ENCODE results near the gene HSFX3.
"Not testable (repeated sequence)": the region's sequence is repeated elsewhere in the genome, so short reads cannot be mapped to it uniquely, and the experiment has no call there.

HSFX3 gene

DNA sequence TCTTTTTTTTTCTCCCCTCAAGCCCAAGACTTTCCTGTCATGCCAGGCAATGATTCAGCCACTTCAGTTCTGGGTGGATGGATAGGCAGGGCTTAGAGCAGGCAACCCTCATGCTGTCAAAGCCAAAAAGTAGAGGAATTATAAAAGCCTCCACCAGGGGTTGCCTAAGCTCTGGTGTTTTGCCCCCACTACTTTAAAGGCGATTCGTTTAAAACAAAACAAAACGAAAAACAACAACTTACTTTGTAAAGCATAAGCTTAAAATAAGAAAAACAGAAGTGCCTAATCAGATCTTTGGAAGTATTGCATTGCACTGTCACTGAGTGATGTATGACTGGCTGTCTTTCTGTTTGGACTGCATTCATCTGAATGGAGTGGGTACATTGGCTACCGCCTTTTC lies 39.3 kb downstream of the HSFX3 start:
- FAIRE-seq, result no peak
- TF ChIP-seq POLR2A (IDR thresholded peaks at IDR 0.05; ENCODE audit: low read depth, low read length) (no peak), PAX5 (IDR thresholded peaks at IDR 0.05; ENCODE audit: insufficient read depth, low read length, severe bottlenecking) (no peak), POU2F2 (IDR thresholded peaks at IDR 0.05; ENCODE audit: low read depth, low read length) (no peak), POLR2AphosphoS5 (IDR thresholded peaks at IDR 0.05; ENCODE audit: low read depth, low read length) (no peak), TAF1 (IDR thresholded peaks at IDR 0.05; ENCODE audit: low read depth, low read length) (no peak), SPI1 (IDR thresholded peaks at IDR 0.05; ENCODE audit: low read depth, low read length) (no peak)
- no peak for DNase-seq (ENCODE audit: insufficient read length, low spot score)

DNA sequence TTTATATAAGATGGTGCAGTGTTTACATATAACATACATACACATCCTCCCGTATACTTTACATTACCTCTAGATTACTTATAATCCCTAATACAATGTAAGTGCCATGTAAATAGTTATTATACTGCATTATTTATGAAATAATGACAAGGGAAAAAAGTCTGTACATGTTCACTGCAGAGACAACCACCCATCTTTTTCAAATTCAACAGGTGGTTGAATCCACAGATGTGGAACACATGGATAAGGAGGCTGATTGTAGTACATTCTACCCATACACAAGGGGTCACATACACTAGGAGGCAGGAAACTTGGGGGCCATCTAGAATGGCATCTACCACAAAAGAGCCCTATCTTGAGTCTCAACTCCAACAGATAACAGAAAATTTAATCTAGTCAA lies 41.3 kb downstream of the HSFX3 start:
- DNase-seq (ENCODE audit: insufficient read length, low spot score), result no peak
- no peak for TF ChIP-seq TAF1 (IDR thresholded peaks at IDR 0.05; ENCODE audit: low read depth, low read length)
- TF ChIP-seq POU2F2 (IDR thresholded peaks at IDR 0.05; ENCODE audit: low read depth, low read length), result no peak
- no peak for TF ChIP-seq SPI1 (IDR thresholded peaks at IDR 0.05; ENCODE audit: low read depth, low read length)
- TF ChIP-seq POLR2A (IDR thresholded peaks at IDR 0.05; ENCODE audit: low read depth, low read length), result no peak
- no peak for TF ChIP-seq POLR2AphosphoS5 (IDR thresholded peaks at IDR 0.05; ENCODE audit: low read depth, low read length)
- TF ChIP-seq PAX5 (IDR thresholded peaks at IDR 0.05; ENCODE audit: insufficient read depth, low read length, severe bottlenecking), result no peak
- no peak for FAIRE-seq

DNA sequence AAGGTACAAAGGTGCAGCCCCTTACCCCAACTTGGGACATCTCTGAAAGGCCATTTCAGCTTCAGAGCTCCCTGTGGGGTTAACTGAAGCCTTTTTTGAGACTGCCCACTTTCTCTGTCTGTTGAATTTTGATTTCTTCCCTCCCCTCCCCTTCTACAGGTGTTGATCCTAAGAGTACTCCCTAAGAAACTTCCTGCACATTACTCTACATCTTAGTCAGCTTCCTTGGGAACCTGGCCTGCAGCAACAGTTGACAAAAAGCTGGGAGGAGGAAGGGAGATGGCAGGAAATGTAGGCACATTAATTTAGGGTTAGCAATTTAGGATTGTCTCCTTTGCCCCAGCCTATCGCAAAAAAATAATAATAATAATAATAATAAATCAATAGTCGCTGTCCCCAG lies 43.4 kb downstream of the HSFX3 start:
- DNase-seq (ENCODE audit: insufficient read length, low spot score) (no peak), FAIRE-seq (no peak)
- TF ChIP-seq POU2F2 (IDR thresholded peaks at IDR 0.05; ENCODE audit: low read depth, low read length) (no peak), SPI1 (IDR thresholded peaks at IDR 0.05; ENCODE audit: low read depth, low read length) (no peak), PAX5 (IDR thresholded peaks at IDR 0.05; ENCODE audit: insufficient read depth, low read length, severe bottlenecking) (no peak), POLR2AphosphoS5 (IDR thresholded peaks at IDR 0.05; ENCODE audit: low read depth, low read length) (no peak), POLR2A (IDR thresholded peaks at IDR 0.05; ENCODE audit: low read depth, low read length) (no peak), TAF1 (IDR thresholded peaks at IDR 0.05; ENCODE audit: low read depth, low read length) (no peak)

DNA sequence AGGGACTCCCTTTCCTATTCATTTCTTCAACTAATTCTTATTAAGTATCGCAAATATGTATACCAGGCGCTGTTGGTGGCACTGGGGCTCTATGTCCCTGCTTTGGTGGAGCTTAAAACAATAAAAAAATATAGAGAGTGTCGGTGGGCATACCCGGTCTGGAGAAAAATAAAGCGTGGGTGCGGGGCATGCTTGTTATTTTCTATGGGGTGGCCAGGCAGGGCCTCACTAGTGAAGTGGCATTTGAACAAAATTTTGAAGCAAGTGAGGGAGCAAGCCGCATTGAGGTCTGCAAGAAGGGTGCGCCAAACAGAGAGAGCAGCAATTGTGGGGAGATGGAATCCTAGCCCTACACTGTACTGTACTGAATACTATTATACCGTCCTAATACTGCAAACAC lies 44.1 kb downstream of the HSFX3 start:
- DNase-seq (ENCODE audit: insufficient read length, low spot score), result no peak
- FAIRE-seq, result peak; percentile 45
- no peak for TF ChIP-seq TAF1 (IDR thresholded peaks at IDR 0.05; ENCODE audit: low read depth, low read length)
- TF ChIP-seq POLR2A (IDR thresholded peaks at IDR 0.05; ENCODE audit: low read depth, low read length), result no peak
- TF ChIP-seq POU2F2 (IDR thresholded peaks at IDR 0.05; ENCODE audit: low read depth, low read length), result no peak
- TF ChIP-seq PAX5 (IDR thresholded peaks at IDR 0.05; ENCODE audit: insufficient read depth, low read length, severe bottlenecking), result no peak
- no peak for TF ChIP-seq SPI1 (IDR thresholded peaks at IDR 0.05; ENCODE audit: low read depth, low read length)
- TF ChIP-seq POLR2AphosphoS5 (IDR thresholded peaks at IDR 0.05; ENCODE audit: low read depth, low read length), result no peak

DNA sequence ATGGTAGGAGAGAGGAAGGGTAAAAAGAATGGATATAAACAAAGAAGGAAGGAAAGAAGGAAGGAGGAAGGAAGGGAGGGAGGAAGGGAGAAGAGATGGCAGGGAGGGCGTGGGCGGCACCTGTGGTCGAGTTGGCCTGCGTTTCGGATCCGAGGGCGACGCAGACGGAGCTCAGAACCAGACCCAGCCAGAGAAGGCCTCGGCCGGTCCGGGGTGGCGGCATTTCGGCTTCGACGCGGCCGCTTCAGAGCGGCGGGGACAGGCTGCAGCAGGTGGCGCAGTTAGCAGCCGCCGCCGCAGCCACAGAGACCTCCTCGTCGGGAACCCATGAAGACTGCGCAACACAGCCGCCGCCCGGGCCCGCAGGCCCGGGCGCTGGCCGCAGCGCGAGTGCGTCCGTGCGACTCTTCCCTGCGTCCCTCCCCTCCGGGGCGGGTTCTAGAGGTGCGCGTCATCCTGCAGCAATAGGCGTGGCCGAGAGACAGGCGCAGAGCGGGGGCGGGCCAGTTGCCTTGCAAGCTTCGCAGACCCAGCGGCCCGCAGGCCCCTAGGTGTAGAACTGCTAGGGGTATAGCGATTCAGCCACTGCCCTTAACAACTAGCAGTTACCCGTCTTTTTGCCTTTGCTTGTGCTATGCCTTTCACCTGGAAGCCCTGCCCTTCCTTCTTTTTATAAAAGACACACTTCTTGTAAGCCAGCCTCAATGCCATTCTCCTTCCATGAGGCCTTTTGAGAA lies 44.6 kb downstream of the HSFX3 start, which contains the start of gene IDS:
Gene IDS, minus strand, starts transcription at position 392 of the 737 bp plus-strand sequence. Its CDS starts 169 bp downstream, at position 223.
- FAIRE-seq, result peak; percentile 100
- TF ChIP-seq POU2F2 (IDR thresholded peaks at IDR 0.05; ENCODE audit: low read depth, low read length) (no peak), TAF1 (IDR thresholded peaks at IDR 0.05; ENCODE audit: low read depth, low read length) (peak; percentile 82), POLR2A (IDR thresholded peaks at IDR 0.05; ENCODE audit: low read depth, low read length) (peak; percentile 78), PAX5 (IDR thresholded peaks at IDR 0.05; ENCODE audit: insufficient read depth, low read length, severe bottlenecking) (no peak), SPI1 (IDR thresholded peaks at IDR 0.05; ENCODE audit: low read depth, low read length) (no peak), POLR2AphosphoS5 (IDR thresholded peaks at IDR 0.05; ENCODE audit: low read depth, low read length) (peak; percentile 80)
- peak; percentile 49 for DNase-seq (ENCODE audit: insufficient read length, low spot score)

DNA sequence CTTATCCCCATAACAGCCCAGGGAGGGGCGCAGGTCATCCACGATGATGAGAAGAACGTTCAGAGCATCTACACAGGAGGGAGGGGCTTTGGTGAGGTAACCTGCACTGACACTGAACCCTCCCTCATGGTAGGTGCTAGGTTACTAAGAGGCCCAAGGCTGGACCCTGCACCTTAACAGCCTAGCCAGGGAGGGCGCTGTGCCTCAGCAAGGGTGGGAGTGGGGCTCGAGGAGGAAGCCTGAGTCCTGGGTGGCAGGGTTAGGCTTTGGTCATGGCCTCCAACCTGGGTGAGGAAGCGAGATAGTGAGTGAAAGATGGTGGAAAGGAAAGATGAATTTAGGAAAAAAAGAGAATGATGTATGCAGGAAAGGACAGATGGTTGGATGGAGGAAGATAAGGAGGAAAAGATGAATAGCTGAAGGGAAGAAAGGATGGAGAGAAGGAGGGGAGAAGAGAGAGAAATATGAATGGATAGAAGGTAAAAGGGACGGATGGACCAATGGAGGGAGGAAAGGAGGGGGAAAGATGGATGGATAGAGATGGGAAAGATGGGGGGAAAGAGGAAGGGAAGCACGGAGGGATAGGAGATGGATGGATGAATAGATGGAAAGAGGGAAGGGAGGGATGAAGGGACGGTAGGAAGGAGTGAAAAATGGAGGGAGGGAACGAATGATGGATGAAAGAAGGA lies 45.4 kb downstream of the HSFX3 start:
- peak; percentile 93 for FAIRE-seq
- TF ChIP-seq POLR2A (IDR thresholded peaks at IDR 0.05; ENCODE audit: low read depth, low read length) (no peak), PAX5 (IDR thresholded peaks at IDR 0.05; ENCODE audit: insufficient read depth, low read length, severe bottlenecking) (no peak), SPI1 (IDR thresholded peaks at IDR 0.05; ENCODE audit: low read depth, low read length) (peak; percentile 22; the same call in 1 of the 2 replicates), TAF1 (IDR thresholded peaks at IDR 0.05; ENCODE audit: low read depth, low read length) (no peak), POU2F2 (IDR thresholded peaks at IDR 0.05; ENCODE audit: low read depth, low read length) (no peak), POLR2AphosphoS5 (IDR thresholded peaks at IDR 0.05; ENCODE audit: low read depth, low read length) (no peak)
- DNase-seq (ENCODE audit: insufficient read length, low spot score), result peak; percentile 28

DNA sequence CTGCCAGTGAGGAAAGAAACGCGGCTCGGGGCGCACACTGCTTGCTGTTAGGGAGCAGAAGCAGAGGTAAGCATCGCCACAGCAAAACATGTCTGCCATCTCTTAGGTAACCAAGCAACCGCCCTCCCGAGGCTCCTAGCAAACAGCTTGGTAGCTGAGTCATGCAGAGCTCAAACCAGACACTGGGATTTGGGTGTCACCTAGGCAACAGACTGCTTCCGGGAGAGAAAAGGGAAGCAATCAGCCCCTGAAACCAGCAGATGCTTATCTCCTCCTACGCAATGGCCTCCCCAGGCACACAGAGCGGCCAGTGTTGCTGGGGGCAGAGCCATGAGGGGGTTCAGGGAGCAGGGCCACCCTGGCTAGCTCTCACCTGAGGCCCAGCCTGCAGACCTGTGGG lies 46.3 kb downstream of the HSFX3 start:
- not testable (repeated sequence) for DNase-seq (ENCODE audit: insufficient read length, low spot score)
- FAIRE-seq, result peak; percentile 100

DNA sequence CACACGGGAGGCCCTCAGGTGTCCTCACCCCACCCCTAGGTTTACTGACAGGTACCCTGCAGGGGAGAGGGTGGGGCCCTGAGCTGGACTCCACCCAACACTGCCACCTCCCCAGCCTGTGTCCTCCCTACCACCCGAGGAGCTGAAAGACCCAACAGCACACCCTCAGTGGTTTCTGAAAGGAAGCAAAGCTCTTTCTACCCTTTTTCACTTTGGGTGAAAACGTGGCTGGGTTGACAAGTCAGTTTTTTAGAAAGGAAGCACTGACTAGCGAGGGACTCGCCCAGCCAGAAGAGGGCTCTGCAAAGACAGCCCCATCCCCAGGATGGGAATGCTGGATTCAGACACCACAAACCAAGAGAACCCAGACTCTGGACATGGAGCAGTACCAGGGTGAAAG lies 46.8 kb downstream of the HSFX3 start:
- FAIRE-seq; DNase-seq (ENCODE audit: insufficient read length, low spot score): not testable (repeated sequence)

DNA sequence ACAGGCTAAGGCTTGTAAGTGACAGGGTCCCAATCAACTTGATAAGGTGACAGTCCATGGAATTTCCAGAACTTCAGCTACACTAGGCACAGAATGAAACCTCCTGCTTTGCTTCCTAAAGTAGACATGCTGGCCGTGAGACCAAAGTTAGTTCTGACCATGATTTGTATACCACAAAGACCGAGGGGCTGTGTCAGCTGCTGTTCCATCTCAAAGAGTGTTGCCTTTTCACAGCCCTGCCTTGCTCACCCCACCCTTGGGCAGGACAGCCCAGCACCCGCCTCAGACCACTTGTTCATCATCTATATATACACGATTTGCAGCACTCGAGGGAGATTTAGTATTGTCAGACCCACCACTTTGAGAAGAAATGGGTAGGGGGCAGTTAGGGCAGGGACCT lies 50.0 kb downstream of the HSFX3 start:
- FAIRE-seq, result no peak
- TF ChIP-seq POLR2A (IDR thresholded peaks at IDR 0.05; ENCODE audit: low read depth, low read length) (no peak), POLR2AphosphoS5 (IDR thresholded peaks at IDR 0.05; ENCODE audit: low read depth, low read length) (no peak), TAF1 (IDR thresholded peaks at IDR 0.05; ENCODE audit: low read depth, low read length) (no peak), PAX5 (IDR thresholded peaks at IDR 0.05; ENCODE audit: insufficient read depth, low read length, severe bottlenecking) (no peak), SPI1 (IDR thresholded peaks at IDR 0.05; ENCODE audit: low read depth, low read length) (no peak), POU2F2 (IDR thresholded peaks at IDR 0.05; ENCODE audit: low read depth, low read length) (no peak)
- DNase-seq (ENCODE audit: insufficient read length, low spot score), result no peak

DNA sequence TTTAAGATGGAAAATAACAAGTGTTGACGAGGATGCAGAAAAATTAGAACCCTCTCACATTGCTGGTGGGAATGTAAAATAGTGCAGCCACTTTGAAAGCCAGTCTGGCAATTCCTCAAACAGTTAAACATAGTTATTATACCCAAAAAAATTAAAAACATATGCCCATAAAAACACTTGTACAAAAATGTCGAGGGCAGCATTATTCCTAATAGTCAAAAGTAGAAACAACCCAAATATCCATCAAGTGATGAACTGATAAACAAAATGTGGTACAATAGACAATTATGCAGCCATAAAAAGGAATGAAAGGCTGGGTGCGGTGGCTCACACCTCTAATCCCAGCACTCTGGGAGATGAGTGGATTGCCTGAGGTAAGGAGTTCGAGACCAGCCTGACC lies 51.0 kb downstream of the HSFX3 start:
- TF ChIP-seq POLR2AphosphoS5 (IDR thresholded peaks at IDR 0.05; ENCODE audit: low read depth, low read length), result no peak
- TF ChIP-seq TAF1 (IDR thresholded peaks at IDR 0.05; ENCODE audit: low read depth, low read length), result no peak
- TF ChIP-seq POU2F2 (IDR thresholded peaks at IDR 0.05; ENCODE audit: low read depth, low read length), result no peak
- FAIRE-seq, result no peak
- DNase-seq (ENCODE audit: insufficient read length, low spot score), result no peak

Data from GM12891 (cell line).